Putamen (tissue), 1 donor: ENCODE results near the gene TAOK2.
"Not testable (repeated sequence)": the region's sequence is repeated elsewhere in the genome, so short reads cannot be mapped to it uniquely, and the experiment has no call there.

Experiments
- DNase-seq: peaks from one replicate; pipeline ENCODE4 v3.0.0-alpha.2; 2016; ENCODE audit warnings: low spot score

TAOK2 gene

DNA sequence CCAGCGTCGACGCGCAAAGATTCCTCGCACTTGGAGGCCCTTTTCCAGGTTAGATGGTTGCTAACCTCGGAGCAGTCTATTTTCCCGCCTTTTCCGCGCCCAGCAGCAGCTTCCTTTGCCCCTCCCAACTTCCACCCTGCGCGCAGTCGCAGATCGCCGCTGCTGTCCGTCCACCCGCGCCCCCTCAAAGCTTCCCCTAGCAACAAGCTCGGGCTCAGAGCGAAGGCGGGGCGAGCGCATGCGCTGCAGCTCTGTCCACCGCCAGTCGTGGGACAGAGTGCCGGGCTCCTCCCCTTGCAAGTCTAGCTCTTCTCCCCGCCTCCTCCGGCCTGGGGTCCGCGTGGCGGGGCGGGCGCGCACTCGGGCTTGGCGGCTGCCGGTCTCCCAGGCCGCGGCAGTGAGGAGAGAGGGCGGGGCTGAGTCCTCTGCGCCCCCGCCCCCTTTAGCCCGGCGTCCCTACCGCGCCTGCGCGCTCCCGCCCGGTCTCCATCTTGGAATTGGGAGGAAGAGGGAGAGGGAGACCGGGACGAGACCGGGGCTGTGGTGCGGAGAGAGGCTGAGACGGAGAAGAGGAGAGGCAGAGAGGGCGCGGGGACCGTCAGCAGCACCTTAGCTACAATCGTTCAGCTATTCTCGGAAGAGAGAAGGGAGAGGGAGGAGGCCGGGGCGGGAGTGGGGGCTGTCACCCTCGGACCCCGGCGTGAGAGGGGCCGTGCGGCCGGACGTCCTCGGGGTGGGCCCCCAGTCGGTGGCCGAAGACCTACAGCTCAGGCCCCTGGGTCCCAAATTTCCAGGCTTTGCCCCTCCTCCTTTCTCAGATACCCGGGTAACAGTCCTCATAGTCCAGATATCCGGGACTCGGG lies at the start of gene TAOK2:
TSS of gene TAOK2 (plus strand) at position 485 of the 863 bp plus-strand sequence. CDS start 3,905 bp downstream, outside the sequence.
- DNase-seq, result peak; percentile 99

DNA sequence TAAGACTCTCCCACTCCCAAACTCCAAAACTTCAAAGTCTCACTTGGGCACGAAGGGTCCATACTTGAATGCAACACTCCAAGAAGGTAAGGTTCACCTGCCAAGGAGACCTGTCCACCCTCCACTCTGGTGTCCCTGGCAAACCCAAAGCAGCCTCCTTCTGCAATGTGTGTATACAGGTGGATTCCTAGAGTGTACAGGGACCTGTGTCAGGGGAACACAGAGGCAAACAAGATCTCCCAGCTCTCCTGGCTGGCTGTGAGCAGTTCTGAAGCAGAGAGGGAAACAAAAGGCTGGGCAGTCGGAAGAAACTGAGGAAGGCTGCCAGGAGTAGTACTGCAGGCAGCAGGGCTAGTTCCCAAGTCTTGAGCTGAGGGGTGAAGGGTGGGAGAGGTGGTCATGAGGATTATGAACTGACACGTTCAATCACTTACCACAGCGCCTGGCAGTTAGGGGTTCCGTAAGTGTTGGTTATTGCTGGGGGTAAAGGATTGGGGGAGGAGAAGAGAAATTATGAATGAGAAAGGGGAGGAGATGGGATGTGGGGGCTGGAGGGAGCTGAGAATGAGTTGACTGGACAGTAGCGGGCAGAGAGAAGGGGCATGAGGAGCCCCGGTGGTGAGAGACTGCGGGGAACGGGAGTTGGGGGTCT lies 48.4 kb upstream of the TAOK2 start:
- no peak for DNase-seq

DNA sequence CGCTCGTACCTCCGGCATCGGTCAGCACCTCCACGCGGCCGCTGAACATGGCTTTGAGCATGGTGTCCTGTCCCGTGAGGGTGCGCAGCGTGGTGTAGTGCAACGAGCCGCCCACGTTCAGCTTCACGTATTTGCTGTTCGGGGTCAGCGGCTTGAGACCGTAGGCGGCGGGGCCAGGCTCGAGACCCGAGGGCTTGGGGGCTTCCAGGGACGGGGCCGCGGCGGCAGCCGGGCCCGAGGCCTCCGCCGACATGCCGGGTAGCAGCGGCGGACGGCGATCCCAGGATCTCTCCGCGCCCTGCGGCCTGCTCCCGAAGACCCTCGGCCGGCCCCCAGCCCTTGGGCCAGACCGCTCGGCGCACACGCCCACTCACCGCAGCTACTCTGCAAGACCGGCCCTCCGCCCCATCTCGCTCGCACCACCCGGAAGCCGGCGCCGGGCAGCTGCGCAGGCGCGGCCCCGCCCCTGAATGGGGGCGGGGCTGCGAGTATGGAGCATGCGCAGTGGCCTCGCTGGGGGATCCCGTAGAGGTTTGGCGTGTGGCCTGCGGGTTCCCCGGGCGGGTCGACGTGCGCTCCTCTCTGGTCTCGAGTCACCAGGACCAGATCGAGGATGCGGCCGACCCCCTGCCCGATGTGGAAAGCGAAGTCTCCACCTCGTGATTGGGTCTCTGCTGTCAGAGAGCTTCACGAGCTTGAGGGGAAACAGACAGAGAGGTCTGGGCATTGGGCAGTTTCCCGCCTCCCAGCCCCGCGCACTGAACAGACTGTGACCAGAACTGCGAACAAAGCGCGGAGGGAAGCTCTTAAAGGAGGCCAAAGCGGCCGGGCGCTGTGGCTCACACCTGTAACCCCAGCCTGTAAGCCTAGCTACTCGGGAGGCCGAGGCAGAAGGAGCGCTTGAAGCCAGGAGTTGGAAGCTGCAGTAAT lies 47.6 kb upstream of the TAOK2 start, which contains the start of gene KCTD13:
TSS of gene KCTD13 (minus strand) at position 446 of the 930 bp plus-strand sequence. CDS start at position 253, 193 bp downstream.
- peak; percentile 87 for DNase-seq

DNA sequence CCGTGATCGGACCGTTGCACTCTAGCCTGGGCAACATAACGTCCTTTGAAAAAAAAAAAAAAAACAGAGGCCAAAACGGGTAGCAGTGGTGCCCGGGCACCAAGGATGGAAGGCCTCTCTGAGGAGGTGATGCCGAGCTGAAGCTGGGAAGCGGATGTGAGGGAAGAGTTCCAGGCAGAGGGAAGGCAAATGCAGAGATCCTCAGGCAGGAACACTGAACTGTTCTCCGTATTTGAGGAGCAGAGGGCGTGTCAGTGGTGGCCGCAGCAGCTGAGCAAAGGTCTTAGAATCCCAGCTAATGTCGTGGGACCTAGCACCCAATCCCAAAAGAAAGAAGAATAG lies 47.0 kb upstream of the TAOK2 start:
- peak; percentile 28 for DNase-seq

DNA sequence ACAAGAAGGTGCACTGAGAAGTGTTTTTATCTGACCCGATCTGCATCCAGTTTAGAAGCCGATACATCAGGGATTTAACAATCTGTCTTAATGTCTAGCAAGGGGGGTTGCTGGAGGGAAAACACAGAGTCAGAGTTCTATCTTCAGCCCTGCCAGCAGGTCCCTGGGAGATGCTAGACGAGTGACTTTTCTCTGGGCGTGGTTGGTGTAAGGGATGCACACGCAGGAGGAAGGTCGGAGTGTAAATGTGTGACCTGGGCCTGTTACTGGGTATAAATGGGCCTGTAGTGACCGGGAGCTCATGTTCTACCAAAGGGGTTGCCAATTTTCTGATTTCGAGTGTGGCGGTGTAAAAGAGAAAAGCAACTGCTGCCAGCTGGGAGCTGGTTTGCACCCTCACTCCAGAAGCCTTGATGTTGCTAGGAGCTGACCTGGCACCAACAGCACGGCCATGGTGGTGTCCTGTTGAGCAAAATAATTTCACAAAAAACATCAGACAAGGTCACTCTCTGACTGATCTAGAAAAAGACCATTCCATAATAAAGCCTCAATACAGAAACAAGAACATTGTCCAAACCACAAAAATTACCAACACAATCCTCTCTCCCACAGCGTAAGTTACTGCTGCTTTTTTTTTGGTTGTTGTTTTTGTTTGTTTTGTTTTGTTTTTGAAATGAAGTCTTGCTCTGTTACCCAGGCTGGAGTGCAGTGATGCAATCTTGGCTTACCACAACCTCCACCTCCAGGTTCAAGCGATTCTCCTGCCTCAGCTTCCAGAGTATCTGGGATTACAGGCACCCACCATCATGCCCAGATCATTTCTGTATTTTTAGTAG lies 46.4 kb upstream of the TAOK2 start:
- peak; percentile 38 for DNase-seq

DNA sequence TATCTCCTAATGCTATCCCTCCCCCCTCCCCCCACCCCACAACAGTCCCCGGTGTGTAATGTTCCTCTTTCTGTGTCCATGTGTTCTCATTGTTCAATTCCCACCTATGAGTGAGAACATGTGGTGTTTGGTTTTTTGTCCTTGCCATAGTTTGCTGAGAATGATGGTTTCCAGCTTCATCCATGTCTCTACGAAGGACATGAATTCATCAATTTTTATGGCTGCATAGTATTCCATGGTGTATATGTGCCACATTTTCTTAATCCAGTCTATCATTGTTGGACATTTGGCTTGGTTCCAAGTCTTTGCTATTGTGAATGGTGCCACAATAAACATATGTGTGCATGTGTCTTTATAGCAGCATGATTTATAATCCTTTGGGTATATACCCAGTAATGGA lies 41.9 kb upstream of the TAOK2 start:
- not testable (repeated sequence) for DNase-seq

DNA sequence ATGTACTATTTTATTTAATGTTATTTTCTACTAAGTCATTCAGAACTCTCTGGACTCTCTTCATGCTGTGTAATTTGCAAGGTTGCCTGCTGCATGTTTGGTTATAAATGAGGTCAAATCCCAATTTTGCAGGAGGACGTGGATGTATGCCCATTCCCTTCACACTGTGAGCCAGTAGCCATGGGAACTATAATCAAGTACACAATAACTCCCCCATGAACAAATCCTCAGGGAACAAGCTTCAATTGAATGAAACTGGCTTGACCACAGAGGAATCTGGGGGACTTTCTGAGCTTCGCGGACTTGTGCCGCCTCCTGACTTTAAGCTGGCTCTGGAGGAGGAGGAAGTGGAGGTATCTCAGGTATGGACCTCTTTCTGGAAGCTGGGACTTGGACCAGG lies 33.0 kb upstream of the TAOK2 start:
- DNase-seq, result no peak

DNA sequence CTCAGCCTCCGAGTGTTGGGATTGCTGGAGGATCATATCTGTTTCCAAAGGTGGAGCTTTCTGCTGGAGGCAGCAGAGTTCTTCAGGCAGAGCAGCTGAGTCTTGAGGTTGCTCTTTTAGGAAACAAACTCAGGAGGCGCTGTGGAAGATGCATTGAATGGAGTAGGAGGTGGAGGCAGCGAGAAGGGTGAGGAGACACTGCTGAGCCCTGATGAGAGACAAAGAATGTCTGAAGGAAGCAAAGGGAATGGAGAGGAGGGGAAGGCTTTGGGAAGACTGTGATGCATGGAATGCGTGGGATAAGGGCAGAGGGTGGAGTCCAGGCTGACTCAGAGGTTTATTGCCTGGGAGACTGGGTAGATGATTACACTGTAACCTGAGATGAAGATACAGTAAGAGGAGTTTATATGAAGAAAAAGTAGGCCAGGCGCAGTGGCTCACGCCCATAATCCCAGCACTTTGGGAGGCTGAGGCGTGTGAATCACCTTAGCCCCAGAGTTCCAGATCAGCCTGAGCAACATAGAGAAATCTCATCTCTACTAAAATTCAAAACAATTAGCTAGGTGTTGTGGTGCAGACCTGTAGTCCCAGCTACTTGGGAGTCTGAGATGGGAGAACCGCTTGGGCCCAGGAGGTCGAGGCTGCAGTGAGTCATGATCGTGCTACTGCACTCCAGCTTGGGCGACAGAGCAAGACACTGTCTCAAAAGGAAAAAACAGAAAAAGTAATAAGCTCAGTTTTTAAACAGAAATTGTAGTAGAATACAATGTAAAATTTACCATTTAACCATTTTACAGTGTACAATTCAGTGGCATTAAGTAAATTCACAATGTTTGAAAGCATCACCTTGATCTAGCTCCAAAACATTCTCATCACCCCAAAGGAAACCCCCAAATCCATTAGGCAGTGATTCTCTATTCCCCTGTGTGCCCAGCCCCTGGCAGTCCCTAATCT lies 29.5 kb upstream of the TAOK2 start:
- peak; percentile 74 for DNase-seq

DNA sequence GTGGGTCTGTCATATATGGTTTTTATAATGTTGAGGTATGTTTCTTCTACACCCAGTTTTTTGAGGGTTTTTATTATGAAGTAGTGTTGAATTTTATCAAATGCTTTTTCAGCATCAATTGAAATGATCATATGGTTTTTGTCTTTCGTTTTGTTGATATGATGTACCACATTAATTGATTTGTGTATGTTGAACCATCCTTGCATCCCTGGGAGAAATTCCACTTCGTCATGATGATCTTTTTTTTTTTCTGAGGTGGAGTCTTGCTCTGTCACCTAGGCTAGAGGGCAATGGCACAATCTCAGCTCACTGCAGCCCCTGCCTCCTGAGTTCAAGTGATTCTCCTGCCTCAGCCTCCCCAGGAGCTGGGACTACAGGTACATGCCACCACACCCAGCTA lies 25.8 kb upstream of the TAOK2 start:
- no peak for DNase-seq

DNA sequence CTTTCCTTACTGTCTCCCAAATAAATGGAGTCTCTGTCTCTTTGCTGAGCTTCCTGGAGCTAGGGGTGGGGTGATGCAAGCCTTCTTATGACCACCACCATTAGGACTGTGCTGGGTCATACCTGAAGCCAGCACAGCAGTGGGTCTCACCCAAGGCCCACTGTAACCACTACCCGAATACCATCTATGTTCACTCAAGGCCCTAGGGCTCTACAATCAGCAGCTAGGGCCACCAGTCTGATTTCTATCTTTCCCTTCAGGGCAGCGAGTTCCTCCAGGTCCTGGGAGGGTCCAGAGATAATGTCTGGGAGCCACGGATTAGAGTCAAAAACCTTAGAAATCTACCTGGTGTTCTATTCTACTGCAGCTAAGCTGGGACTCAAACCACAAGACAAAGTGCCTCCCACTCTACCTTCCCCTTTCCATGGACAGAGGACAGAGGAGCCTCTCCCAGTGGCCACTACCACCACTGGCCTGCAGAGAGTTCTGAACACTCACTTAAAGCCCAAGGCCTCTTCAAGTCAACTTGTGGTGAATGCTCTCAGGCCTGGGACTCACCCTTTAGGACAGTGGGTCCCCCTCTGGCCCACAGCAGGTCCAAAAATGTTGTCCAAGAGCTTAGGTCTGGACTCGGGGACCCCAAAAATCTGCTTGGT lies 22.7 kb upstream of the TAOK2 start:
- DNase-seq, result no peak

DNA sequence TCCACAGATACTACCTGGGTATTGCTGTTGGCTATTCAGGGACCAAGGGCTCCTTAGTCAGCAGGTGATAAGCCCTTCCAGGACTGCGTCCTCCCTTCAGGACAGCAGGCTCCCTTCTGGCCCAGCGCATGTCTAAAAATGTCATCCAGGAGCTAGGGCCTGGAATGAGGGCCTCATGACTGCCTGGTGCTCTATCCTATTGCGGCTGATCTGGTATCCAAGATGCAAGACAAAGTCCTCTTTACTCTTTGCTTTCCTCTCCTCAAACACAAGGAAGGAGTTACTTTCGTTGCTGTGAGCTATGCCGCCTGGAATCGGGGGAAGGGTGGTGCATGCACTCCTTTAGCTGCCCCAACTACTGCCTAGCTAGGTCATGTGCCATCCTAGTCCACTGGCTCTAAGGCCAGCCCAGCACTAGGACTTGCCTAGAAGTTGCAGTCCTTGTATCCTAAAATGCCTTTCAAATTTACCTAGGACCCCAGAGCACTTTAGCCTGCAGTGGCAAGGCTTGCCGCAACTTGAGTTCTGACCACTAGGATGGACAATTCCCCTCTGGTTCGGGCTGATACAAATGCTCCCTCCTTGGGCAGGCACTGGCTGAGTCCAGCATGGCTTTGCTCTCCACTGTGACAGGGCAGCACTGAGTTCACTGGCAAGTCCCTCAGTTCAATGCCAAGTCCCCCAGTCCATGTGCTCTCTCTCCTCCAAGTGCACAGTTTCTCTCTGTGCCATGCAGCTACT lies 21.9 kb upstream of the TAOK2 start:
- no peak for DNase-seq

DNA sequence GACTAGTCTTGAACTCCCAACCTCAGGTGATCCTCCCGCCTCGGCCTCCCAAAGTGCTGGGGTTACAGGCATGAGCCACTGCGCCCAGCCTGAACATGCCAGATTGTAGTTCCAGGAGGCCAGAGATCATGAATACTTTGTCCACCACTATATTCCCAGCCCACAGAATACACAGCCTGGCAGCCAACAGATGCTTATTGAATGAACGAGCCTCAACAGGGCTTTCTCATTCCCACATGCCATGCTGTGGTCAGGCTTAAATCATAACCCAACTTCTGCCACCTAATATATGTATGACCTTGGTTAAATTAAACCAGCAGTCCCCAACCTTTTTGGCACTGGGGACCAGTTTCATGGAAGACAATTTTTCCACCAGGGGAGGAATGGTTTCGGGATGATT lies 14.9 kb upstream of the TAOK2 start:
- no peak for DNase-seq

DNA sequence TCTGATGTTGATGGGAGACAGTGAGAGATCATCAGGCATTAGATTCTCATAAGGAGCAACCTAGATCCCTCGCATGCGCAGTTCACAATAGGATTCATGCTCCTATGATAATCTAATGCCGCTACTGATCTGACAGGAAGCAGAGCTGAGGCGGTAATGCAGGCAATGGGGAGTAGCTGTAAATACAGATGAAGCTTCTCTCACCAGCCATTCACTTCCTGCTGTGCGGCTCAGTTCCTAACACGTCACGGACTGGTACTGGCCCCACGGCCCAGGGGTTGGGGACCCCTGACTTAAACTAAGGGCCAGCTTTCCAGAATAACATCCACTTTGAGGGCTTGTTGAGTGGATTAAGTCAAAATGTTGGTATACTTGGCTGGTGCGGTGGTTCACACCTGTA lies 14.4 kb upstream of the TAOK2 start:
- DNase-seq, result no peak

DNA sequence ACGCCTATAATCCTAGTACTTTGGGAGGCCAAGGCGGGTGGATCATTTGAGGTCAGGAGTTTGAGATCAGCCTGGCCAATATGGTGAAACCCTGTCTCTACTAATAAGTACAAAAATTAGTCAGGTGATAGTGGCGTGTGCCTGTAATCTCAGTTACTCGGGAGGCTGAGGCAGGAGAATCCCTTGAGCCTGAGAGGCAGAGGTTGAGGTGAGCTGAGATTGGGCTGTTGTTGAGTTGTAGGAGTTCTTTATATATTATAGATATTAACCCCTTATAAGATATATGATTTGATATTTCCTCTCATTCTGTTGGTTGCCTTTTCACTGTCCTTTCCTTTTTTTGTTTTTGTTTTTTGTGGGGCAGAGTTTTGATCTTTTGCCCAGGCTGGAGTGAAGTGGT lies 13.8 kb upstream of the TAOK2 start:
- DNase-seq, result not testable (repeated sequence)

DNA sequence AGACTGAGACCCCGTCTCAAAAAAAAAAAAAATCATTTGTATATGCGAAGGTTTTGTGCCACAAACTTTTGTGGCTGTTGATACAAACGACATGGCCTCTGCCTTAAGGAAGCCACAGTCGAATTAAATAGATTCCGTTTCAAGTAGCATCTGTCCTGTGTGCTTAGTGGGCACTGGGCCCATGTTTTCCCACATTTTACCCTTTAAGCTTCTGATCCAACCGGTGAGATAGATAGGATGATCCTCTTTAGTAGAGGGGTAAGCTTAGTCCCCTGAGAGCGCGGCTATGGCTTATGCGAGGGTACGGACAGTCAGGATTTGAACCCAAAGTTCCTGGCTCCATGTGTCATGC lies 12.6 kb upstream of the TAOK2 start:
- no peak for DNase-seq

DNA sequence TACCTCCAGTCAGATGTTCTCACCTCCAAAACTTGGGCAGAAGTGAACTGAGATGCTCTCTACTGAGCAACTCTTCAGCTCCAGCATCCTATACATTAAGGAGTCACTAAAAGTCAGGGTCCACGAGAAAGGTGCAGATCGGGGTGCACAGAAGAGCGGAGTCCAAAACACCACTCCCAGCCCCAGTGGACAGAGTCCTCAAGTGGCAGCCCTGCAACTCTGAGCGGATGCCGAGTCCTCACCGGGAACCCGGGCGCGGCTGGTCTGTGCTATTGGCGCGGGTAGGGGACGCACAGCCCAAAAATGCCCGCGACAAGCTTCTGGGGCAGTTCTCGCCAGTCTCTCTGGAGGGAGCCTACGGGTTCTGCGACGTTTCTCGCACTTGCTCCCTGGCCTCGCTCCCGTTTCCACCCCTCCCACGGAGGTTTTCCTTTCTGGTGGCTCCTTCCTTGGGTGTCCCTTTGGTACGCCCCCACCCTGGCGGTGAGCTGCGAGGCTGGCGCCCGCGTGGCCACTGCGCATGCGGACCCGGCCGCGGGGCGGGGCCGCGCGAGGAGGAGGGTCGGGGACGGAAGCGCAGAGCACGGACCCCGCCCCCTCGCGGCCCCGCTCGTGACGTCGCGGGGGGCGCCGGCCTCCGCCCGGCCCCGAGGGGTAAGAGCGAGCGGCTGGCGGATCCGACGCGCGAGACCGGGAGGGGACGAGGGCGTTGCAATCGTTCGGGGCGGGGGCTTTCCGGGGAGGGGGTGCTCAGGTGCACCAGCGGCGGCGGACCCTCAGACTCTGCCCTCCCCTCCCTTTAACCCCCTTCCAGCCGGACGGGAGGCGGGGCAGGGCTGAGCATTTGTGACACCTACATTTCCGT lies 12.0 kb upstream of the TAOK2 start, which contains the start of gene TMEM219:
TSS of gene TMEM219 (plus strand) at position 601 of the 865 bp plus-strand sequence. CDS start 1,065 bp downstream, outside the sequence.
- peak; percentile 94 for DNase-seq

DNA sequence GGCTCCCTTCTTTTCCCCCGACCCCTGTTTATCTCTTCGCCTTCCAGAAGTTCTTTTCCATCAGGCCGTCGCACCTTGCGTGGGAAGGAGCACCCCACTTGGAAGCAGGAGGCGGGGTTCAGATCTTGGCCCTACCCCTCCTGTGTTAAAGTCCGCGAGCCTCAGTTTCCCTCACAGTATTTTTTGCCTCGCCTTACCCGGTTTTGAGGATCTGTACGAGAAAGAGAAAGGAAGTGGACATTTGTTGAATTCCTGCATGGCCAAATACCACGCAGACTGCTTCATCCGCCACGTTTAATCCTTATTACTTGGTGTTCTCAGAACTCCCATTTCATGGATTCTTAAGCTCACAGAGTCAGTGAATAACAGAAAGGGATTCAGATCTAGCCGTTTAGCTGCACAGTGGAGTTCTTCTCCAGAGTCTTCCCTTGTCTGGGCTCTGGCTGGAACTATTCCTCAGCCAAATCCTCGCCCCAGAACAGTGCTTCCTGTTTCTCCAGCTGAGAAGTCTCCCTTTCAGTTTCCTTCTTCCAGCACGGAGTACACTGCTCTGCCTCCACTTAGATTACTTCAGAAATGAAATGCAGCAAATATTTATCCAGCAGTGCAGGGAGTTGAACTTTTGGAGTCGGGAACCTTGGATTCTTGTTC lies 11.2 kb upstream of the TAOK2 start:
- no peak for DNase-seq
